ENCODE data around the gene OPN1MW2.
"Not testable (repeated sequence)": the region's sequence is repeated elsewhere in the genome, so short reads cannot be mapped to it uniquely, and the experiment has no call there.

DNA sequence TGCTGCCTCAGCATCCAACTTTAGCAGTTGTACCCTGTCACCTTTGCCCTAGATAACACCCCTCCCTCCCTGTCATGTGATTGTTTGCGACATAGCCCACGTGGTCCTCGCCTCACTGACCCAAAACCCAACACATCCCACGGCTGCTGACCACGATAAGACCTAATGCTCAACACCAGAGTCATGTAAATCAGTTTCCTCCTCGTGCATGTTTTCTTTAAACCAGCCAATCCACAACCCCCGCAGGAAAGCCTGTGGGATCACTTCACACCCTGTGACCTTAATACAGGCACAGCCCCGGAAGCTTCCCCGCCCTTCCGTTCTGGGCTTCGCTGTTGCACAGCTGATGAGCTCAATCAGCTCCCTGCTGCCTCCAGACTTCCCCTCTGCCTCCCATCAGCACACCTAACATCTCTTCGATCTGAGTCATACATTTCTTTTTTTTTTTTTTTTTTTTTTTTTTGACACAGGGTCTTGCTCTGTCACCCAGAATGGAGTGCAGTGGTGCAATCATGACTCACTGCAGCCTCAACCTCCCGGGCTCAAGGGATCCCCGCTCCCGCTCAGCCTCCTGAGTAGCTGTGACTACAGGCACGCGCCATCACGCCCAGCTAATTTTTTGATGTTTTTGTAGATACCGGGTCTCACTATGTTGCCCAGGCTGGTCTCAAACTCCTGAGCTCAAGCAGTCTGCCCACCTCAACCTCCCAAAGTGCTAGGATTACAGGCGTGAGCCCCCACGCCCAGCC, 9.7 kb upstream of the OPN1MW2 start:
- not testable (repeated sequence) for TF ChIP-seq SP1 (IDR thresholded peaks at IDR 0.05); RAD21 (IDR thresholded peaks at IDR 0.05); EGR1 (IDR thresholded peaks at IDR 0.05; ENCODE audit: low read depth in 2 of 2); TAF1 (conservative IDR thresholded peaks at IDR 0.05); HNF4G (IDR thresholded peaks at IDR 0.05)
- TF ChIP-seq, protein P1, sequence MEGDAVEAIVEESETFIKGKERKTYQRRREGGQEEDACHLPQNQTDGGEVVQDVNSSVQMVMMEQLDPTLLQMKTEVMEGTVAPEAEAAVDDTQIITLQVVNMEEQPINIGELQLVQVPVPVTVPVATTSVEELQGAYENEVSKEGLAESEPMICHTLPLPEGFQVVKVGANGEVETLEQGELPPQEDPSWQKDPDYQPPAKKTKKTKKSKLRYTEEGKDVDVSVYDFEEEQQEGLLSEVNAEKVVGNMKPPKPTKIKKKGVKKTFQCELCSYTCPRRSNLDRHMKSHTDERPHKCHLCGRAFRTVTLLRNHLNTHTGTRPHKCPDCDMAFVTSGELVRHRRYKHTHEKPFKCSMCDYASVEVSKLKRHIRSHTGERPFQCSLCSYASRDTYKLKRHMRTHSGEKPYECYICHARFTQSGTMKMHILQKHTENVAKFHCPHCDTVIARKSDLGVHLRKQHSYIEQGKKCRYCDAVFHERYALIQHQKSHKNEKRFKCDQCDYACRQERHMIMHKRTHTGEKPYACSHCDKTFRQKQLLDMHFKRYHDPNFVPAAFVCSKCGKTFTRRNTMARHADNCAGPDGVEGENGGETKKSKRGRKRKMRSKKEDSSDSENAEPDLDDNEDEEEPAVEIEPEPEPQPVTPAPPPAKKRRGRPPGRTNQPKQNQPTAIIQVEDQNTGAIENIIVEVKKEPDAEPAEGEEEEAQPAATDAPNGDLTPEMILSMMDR (IDR thresholded peaks at IDR 0.05; ENCODE audit: low read depth, low read length, missing input control) = not testable (repeated sequence)
- TF ChIP-seq, protein P2, sequence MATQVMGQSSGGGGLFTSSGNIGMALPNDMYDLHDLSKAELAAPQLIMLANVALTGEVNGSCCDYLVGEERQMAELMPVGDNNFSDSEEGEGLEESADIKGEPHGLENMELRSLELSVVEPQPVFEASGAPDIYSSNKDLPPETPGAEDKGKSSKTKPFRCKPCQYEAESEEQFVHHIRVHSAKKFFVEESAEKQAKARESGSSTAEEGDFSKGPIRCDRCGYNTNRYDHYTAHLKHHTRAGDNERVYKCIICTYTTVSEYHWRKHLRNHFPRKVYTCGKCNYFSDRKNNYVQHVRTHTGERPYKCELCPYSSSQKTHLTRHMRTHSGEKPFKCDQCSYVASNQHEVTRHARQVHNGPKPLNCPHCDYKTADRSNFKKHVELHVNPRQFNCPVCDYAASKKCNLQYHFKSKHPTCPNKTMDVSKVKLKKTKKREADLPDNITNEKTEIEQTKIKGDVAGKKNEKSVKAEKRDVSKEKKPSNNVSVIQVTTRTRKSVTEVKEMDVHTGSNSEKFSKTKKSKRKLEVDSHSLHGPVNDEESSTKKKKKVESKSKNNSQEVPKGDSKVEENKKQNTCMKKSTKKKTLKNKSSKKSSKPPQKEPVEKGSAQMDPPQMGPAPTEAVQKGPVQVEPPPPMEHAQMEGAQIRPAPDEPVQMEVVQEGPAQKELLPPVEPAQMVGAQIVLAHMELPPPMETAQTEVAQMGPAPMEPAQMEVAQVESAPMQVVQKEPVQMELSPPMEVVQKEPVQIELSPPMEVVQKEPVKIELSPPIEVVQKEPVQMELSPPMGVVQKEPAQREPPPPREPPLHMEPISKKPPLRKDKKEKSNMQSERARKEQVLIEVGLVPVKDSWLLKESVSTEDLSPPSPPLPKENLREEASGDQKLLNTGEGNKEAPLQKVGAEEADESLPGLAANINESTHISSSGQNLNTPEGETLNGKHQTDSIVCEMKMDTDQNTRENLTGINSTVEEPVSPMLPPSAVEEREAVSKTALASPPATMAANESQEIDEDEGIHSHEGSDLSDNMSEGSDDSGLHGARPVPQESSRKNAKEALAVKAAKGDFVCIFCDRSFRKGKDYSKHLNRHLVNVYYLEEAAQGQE (IDR thresholded peaks at IDR 0.05) = not testable (repeated sequence)
- TF ChIP-seq, protein P3, sequence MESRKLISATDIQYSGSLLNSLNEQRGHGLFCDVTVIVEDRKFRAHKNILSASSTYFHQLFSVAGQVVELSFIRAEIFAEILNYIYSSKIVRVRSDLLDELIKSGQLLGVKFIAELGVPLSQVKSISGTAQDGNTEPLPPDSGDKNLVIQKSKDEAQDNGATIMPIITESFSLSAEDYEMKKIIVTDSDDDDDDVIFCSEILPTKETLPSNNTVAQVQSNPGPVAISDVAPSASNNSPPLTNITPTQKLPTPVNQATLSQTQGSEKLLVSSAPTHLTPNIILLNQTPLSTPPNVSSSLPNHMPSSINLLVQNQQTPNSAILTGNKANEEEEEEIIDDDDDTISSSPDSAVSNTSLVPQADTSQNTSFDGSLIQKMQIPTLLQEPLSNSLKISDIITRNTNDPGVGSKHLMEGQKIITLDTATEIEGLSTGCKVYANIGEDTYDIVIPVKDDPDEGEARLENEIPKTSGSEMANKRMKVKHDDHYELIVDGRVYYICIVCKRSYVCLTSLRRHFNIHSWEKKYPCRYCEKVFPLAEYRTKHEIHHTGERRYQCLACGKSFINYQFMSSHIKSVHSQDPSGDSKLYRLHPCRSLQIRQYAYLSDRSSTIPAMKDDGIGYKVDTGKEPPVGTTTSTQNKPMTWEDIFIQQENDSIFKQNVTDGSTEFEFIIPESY (IDR thresholded peaks at IDR 0.05) = not testable (repeated sequence)
- TF ChIP-seq, protein P4, sequence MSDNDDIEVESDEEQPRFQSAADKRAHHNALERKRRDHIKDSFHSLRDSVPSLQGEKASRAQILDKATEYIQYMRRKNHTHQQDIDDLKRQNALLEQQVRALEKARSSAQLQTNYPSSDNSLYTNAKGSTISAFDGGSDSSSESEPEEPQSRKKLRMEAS (IDR thresholded peaks at IDR 0.05) = not testable (repeated sequence)

Data from liver (tissue), 3 donors.